Parathyroid adenoma (tissue), 2 donors: Measurements from ENCODE around the gene TMEM222.

Source experiments
- H2AFZ ChIP-seq: fragments of 300-600 bp; sonication (generic); one replicate; pipeline ENCODE4 v1.7.0; 2017; ENCODE audit warnings: antibody characterized with exemption, mild to moderate bottlenecking
- H3K27ac ChIP-seq: fragments of 300-600 bp; sonication (generic); one replicate; pipeline ENCODE4 v1.7.0; 2017
- H3K27me3 ChIP-seq: fragments of 300-600 bp; sonication (generic); one replicate; pipeline ENCODE4 v1.7.0; 2017; ENCODE audit warnings: low read length; ENCODE audit not compliant: control insufficient read depth, insufficient read depth
- H3K36me3 ChIP-seq: fragments of 300-600 bp; sonication (generic); one replicate; pipeline ENCODE4 v1.7.0; 2017; ENCODE audit warnings: low read length; ENCODE audit not compliant: control insufficient read depth, insufficient read depth
- H3K4me1 ChIP-seq: fragments of 300-600 bp; sonication (generic); one replicate; pipeline ENCODE4 v1.7.0; 2017; ENCODE audit warnings: control low read depth
- H3K4me2 ChIP-seq: fragments of 300-600 bp; sonication (generic); one replicate; pipeline ENCODE4 v1.7.0; 2017; ENCODE audit warnings: low read length
- H3K4me3 ChIP-seq: fragments of 300-600 bp; sonication (generic); one replicate; pipeline ENCODE4 v1.7.0; 2017; ENCODE audit warnings: low read depth, low read length
- H3K79me2 ChIP-seq: fragments of 300-600 bp; sonication (generic); one replicate; pipeline ENCODE4 v1.7.0; 2017; ENCODE audit warnings: control low read depth
- H3K9ac ChIP-seq: fragments of 300-600 bp; sonication (generic); one replicate; pipeline ENCODE4 v1.7.0; 2017; ENCODE audit warnings: mild to moderate bottlenecking
- H3K9me3 ChIP-seq: fragments of 300-600 bp; sonication (generic); one replicate; pipeline ENCODE4 v1.7.0; 2017; ENCODE audit warnings: low read length; ENCODE audit not compliant: control insufficient read depth
- CTCF ChIP-seq: fragments of 300-600 bp; sonication (generic); IDR thresholded peaks from one replicate; pipeline ENCODE4 v1.7.0; 2017; ENCODE audit warnings: antibody characterized with exemption, mild to moderate bottlenecking
- donor health status: primary hyperparathyroidism.

The TMEM222 gene

DNA sequence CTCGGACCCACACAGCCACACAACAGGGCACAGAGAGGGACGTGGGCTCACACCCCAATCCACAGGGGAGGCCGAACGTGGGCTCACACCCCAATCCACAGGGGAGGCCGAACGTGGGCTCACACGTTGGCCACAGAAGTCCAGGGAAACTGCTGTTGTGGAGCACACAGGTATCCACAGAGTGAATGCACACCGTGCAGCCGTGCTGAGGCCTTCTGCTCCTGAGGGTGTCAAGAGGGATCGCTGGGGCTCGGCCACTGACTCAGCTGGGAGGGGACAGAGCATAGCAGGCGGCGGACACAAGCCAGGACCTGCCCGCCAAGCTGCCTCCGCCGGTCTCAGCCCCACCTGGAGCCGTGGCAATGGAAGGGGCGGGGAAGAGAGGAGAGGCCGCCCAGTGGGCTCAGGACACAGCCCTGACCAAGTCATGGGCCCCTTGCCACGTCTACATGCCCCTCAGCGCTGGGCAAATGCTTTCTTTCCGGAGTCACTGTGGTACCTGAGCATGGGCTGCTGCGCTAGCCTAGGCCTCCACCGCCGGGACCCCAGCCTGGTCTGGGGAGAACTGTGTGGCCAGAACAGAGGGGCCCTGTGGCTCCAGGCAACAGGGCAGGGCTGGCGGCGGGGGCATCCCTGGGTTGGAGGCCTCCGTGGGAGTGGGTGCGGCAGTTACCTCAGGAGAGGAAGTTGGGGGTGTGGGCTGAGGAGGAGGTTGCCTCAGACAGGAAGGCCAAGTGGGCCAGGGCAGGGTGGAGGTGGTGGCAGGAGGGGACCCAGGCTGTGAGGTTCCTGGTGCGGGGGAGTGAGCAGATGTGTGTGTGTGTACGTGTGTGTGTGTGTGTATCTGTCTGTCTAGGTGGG lies 21.0 kb downstream of the TMEM222 start:
- Histone ChIP-seq H3K9me3 (no peaks in the 10 kb centered on the region), H3K79me2 (no peaks in the 10 kb centered on the region), H3K4me1 (no peaks in the 10 kb centered on the region), H3K4me2 (peak overlapping the region; percentile 65), H3K27me3 (no peaks in the 10 kb centered on the region), H3K9ac (no peak overlapping the region), H3K4me3 (peak overlapping the region; percentile 60), H3K36me3 (no peaks in the 10 kb centered on the region), H3K27ac (no peak overlapping the region), H2AFZ (no peak overlapping the region)
- TF ChIP-seq CTCF: no peak

DNA sequence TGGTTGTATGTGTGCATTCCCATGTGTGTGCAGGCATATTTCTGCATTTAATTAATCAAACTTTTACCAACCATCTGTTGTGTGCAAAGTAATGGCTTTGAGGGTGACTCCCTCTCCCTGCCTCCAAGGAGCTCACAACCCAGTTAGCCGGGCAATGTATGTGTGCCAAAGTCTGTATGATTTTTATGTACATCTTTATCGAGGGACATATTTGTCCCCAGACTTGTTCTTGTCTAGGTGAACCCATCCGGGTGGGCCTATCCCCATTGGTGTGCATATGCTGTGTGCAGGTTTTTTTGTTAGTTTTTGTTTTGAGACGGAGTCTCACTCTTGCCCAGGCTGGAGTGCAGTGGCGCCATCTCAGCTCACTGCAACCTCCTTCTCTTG lies 21.7 kb downstream of the TMEM222 start:
- H3K4me3 ChIP-seq: peak overlapping the region; percentile 60
- H3K4me2 ChIP-seq: peak overlapping the region; percentile 65
- H3K79me2 ChIP-seq: no peaks in the 10 kb centered on the region
- H3K27ac ChIP-seq: no peak overlapping the region
- TF ChIP-seq CTCF: no peak
- H3K27me3 ChIP-seq: no peaks in the 10 kb centered on the region
- H3K9me3 ChIP-seq: no peaks in the 10 kb centered on the region
- no peak overlapping the region for H2AFZ ChIP-seq
- no peaks in the 10 kb centered on the region for H3K36me3 ChIP-seq
- no peaks in the 10 kb centered on the region for H3K4me1 ChIP-seq
- no peak overlapping the region for H3K9ac ChIP-seq

DNA sequence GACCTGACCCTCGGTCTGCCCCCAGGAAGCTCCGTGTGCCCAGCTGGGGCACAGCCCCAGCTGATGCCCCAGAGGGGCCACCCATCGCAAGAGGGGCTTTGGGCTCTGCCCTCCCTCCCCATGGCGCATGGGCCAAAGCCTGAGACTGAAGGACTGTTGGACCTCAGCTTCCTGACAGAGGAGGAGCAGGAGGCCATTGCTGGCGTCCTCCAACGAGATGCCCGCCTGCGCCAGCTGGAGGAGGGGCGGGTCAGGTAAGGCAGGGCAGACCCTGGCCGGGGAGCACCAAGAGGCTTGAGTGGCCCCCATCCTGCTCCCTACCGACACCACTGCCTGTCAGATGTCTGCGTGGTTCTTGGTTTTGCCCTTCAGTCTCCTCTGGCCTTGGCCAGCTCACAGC lies 23.3 kb downstream of the TMEM222 start:
- H3K36me3 ChIP-seq: no peaks in the 10 kb centered on the region
- H3K4me1 ChIP-seq: no peaks in the 10 kb centered on the region
- no peak overlapping the region for H3K27ac ChIP-seq
- H3K9ac ChIP-seq: no peak overlapping the region
- no peaks in the 10 kb centered on the region for H3K27me3 ChIP-seq
- no peak overlapping the region for H2AFZ ChIP-seq
- H3K4me3 ChIP-seq: no peak overlapping the region
- H3K4me2 ChIP-seq: no peak overlapping the region
- no peaks in the 10 kb centered on the region for H3K79me2 ChIP-seq
- H3K9me3 ChIP-seq: no peaks in the 10 kb centered on the region
- TF ChIP-seq CTCF: no peak

- Histone ChIP-seq H3K4me2 (no peak overlapping the region), H3K9ac (no peak overlapping the region), H3K4me3 (no peak overlapping the region), H3K4me1 (no peaks in the 10 kb centered on the region), H3K27ac (no peak overlapping the region), H3K79me2 (no peaks in the 10 kb centered on the region), H3K27me3 (no peaks in the 10 kb centered on the region), H3K36me3 (no peaks in the 10 kb centered on the region), H3K9me3 (no peaks in the 10 kb centered on the region), H2AFZ (no peak overlapping the region)
- no peak for TF ChIP-seq CTCF
These were observed 24.4 kb downstream of the TMEM222 start for GRCh38 chr1:27346357-27346756.
